OCI-LY3 (cell line): ENCODE data around the gene PODXL.

Experiments
- EZH2phosphoT487 ChIP-seq: fragments of 200-600 bp; shearing (Covaris generic); IDR thresholded peaks from 2 replicates; pipeline ENCODE4 v1.6.1; 2018; ENCODE audit warnings: antibody characterized with exemption, mixed run types, low read depth
- TF ChIP-seq, protein P1 (sequence below): fragments of 200-600, 300-600 bp; sonication (generic); IDR thresholded peaks from 2 replicates; pipeline ENCODE4 v1.5.1; 2014; ENCODE audit warnings: antibody characterized with exemption, low read length, low read depth

DNA sequence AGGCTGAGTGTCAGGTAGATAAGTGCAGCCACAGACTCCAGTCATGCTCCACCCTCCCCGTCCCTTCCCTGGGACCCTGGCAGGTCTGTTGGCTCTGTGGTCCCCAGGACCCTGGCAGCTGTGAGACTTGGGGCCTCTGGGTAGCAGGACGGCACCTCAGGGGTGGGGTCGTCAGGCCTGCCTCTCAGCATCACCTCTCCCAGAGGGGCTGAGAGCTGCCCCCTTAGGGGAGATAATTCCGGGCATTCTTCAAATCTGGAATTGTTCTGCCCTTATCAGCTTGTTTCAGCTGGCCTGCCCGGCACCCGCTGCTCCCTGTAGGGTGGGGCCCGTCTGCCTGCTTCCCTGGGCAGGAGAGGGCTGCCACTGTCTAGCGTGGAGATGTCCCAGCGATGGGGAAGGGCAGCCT is 23.3 kb downstream of the PODXL start:
- TF ChIP-seq, protein P1, sequence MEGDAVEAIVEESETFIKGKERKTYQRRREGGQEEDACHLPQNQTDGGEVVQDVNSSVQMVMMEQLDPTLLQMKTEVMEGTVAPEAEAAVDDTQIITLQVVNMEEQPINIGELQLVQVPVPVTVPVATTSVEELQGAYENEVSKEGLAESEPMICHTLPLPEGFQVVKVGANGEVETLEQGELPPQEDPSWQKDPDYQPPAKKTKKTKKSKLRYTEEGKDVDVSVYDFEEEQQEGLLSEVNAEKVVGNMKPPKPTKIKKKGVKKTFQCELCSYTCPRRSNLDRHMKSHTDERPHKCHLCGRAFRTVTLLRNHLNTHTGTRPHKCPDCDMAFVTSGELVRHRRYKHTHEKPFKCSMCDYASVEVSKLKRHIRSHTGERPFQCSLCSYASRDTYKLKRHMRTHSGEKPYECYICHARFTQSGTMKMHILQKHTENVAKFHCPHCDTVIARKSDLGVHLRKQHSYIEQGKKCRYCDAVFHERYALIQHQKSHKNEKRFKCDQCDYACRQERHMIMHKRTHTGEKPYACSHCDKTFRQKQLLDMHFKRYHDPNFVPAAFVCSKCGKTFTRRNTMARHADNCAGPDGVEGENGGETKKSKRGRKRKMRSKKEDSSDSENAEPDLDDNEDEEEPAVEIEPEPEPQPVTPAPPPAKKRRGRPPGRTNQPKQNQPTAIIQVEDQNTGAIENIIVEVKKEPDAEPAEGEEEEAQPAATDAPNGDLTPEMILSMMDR = no peak
- no peak for TF ChIP-seq EZH2phosphoT487
